Measurements from ENCODE around the gene TRA2B.

TRA2B gene

GRCh38 chr3:185977679-185978040 is 39.8 kb upstream of the TRA2B start:
- no peaks in the 10 kb centered on the region for H3K9me3 ChIP-seq (ENCODE audit: control insufficient read depth, low read length)
- no peak overlapping the region for H3K4me2 ChIP-seq (ENCODE audit: low read length, poor library complexity, severe bottlenecking)
- no peaks in the 10 kb centered on the region for H3K79me1 ChIP-seq (replicated peaks; ENCODE audit: low read length, poor library complexity, severe bottlenecking)
- no peak overlapping the region for H3K14ac ChIP-seq (ENCODE audit: low read length in 2 of 2)
- no peak overlapping the region for H2BK120ac ChIP-seq (ENCODE audit: low read depth, low read length)
- H3K36me3 ChIP-seq (ENCODE audit: control insufficient read depth in 1 of 2, insufficient read depth in 2 of 2, low read depth in 1 of 2, low read length in 2 of 2), result peaks cover 0 to 25% of the 10 kb centered on the region in 2 experiments
- no CpG with 5 or more reads among the region's 3 CpGs for WGBS
- no peak overlapping the region for H3K23ac ChIP-seq (ENCODE audit: low read length in 2 of 2)
- no peak overlapping the region for H2BK12ac ChIP-seq (ENCODE audit: low read length in 2 of 2)
- no peak for DNase-seq
- H3K4me1 ChIP-seq (ENCODE audit: control insufficient read depth, insufficient read depth, low read depth, low read length), result peaks cover 2% of the 10 kb centered on the region
- no peak overlapping the region for H4K8ac ChIP-seq (ENCODE audit: low read length)
- no peak overlapping the region for H2BK5ac ChIP-seq (ENCODE audit: low read depth, low read length, poor library complexity, severe bottlenecking)
- no peak overlapping the region for H3K27ac ChIP-seq (ENCODE audit: low read length, poor library complexity, severe bottlenecking)
- H3K4ac ChIP-seq (ENCODE audit: low read depth in 1 of 2, low read length in 2 of 2), result no peak overlapping the region
- H4K91ac ChIP-seq (ENCODE audit: low read length), result no peak overlapping the region
- no peak overlapping the region for H2BK15ac ChIP-seq (ENCODE audit: low read depth, poor library complexity, severe bottlenecking)
- H2AFZ ChIP-seq (ENCODE audit: low read depth, low read length), result no peak overlapping the region
- no peak overlapping the region for H3K4me3 ChIP-seq (ENCODE audit: insufficient read depth in 1 of 2, low read depth in 1 of 2, low read length in 2 of 2)
- H2AK5ac ChIP-seq (ENCODE audit: low read length, severe bottlenecking), result no peak overlapping the region
- no peak overlapping the region for H3K9ac ChIP-seq (ENCODE audit: low read length)
- H3K27me3 ChIP-seq (ENCODE audit: control insufficient read depth in 1 of 2, insufficient read depth in 1 of 2, low read length in 2 of 2), result peaks cover 0 to 2% of the 10 kb centered on the region in 2 experiments
- no peak overlapping the region for H3K18ac ChIP-seq (ENCODE audit: low read depth in 1 of 2, low read length in 2 of 2)

GRCh38 chr3:185976977-185977678 is 39.3 kb upstream of the TRA2B start:
- no peak overlapping the region for H4K91ac ChIP-seq (ENCODE audit: low read length)
- peak; percentile 70 for DNase-seq
- H2BK5ac ChIP-seq (ENCODE audit: low read depth, low read length, poor library complexity, severe bottlenecking), result no peak overlapping the region
- no peak overlapping the region for H3K9ac ChIP-seq (ENCODE audit: low read length)
- no peak overlapping the region for H3K23ac ChIP-seq (ENCODE audit: low read length in 2 of 2)
- H3K27me3 ChIP-seq (ENCODE audit: control insufficient read depth in 1 of 2, insufficient read depth in 1 of 2, low read length in 2 of 2), result no peaks in the 10 kb centered on the region
- H2BK15ac ChIP-seq (ENCODE audit: low read depth, poor library complexity, severe bottlenecking), result no peak overlapping the region
- peaks cover 0 to 30% of the 10 kb centered on the region in 2 experiments for H3K36me3 ChIP-seq (ENCODE audit: control insufficient read depth in 1 of 2, insufficient read depth in 2 of 2, low read depth in 1 of 2, low read length in 2 of 2)
- no peak overlapping the region for H2AK5ac ChIP-seq (ENCODE audit: low read length, severe bottlenecking)
- no peak overlapping the region for H3K14ac ChIP-seq (ENCODE audit: low read length in 2 of 2)
- no peak overlapping the region for H3K4me3 ChIP-seq (ENCODE audit: insufficient read depth in 1 of 2, low read depth in 1 of 2, low read length in 2 of 2)
- no peak overlapping the region for H3K27ac ChIP-seq (ENCODE audit: low read length, poor library complexity, severe bottlenecking)
- no peaks in the 10 kb centered on the region for H3K9me3 ChIP-seq (ENCODE audit: control insufficient read depth, low read length)
- H2BK12ac ChIP-seq (ENCODE audit: low read length in 2 of 2), result no peak overlapping the region
- no peak overlapping the region for H4K8ac ChIP-seq (ENCODE audit: low read length)
- H3K4me1 ChIP-seq (ENCODE audit: control insufficient read depth, insufficient read depth, low read depth, low read length), result peaks cover 2% of the 10 kb centered on the region
- no peak overlapping the region for H2AFZ ChIP-seq (ENCODE audit: low read depth, low read length)
- H2BK120ac ChIP-seq (ENCODE audit: low read depth, low read length), result no peak overlapping the region
- WGBS, result 100% methylated on average over 2 of the region's 6 CpGs
- no peaks in the 10 kb centered on the region for H3K79me1 ChIP-seq (replicated peaks; ENCODE audit: low read length, poor library complexity, severe bottlenecking)
- H3K4ac ChIP-seq (ENCODE audit: low read depth in 1 of 2, low read length in 2 of 2), result no peak overlapping the region
- no peak overlapping the region for H3K4me2 ChIP-seq (ENCODE audit: low read length, poor library complexity, severe bottlenecking)
- no peak overlapping the region for H3K18ac ChIP-seq (ENCODE audit: low read depth in 1 of 2, low read length in 2 of 2)

- Histone ChIP-seq H2AK5ac (ENCODE audit: low read length, severe bottlenecking) (no peak overlapping the region), H2BK12ac (ENCODE audit: low read length in 2 of 2) (no peak overlapping the region), H3K4me3 (ENCODE audit: insufficient read depth in 1 of 2, low read depth in 1 of 2, low read length in 2 of 2) (no peak overlapping the region), H3K79me1 (replicated peaks; ENCODE audit: low read length, poor library complexity, severe bottlenecking) (no peaks in the 10 kb centered on the region), H2AFZ (ENCODE audit: low read depth, low read length) (no peak overlapping the region), H4K91ac (ENCODE audit: low read length) (no peak overlapping the region), H3K9ac (ENCODE audit: low read length) (no peak overlapping the region), H3K9me3 (ENCODE audit: control insufficient read depth, low read length) (no peaks in the 10 kb centered on the region), H3K4ac (ENCODE audit: low read depth in 1 of 2, low read length in 2 of 2) (no peak overlapping the region), H4K8ac (ENCODE audit: low read length) (no peak overlapping the region), H2BK15ac (ENCODE audit: low read depth, poor library complexity, severe bottlenecking) (no peak overlapping the region), H3K36me3 (ENCODE audit: control insufficient read depth in 1 of 2, insufficient read depth in 2 of 2, low read depth in 1 of 2, low read length in 2 of 2) (peaks cover 0 to 38% of the 10 kb centered on the region in 2 experiments), H3K27me3 (ENCODE audit: control insufficient read depth in 1 of 2, insufficient read depth in 1 of 2, low read length in 2 of 2) (no peaks in the 10 kb centered on the region), H3K14ac (ENCODE audit: low read length in 2 of 2) (no peak overlapping the region), H2BK120ac (ENCODE audit: low read depth, low read length) (no peak overlapping the region), H3K18ac (ENCODE audit: low read depth in 1 of 2, low read length in 2 of 2) (no peak overlapping the region), H3K4me2 (ENCODE audit: low read length, poor library complexity, severe bottlenecking) (no peak overlapping the region), H3K27ac (ENCODE audit: low read length, poor library complexity, severe bottlenecking) (no peak overlapping the region), H3K4me1 (ENCODE audit: control insufficient read depth, insufficient read depth, low read depth, low read length) (peaks cover 2% of the 10 kb centered on the region), H3K23ac (ENCODE audit: low read length in 2 of 2) (no peak overlapping the region), H2BK5ac (ENCODE audit: low read depth, low read length, poor library complexity, severe bottlenecking) (no peak overlapping the region)
- DNase-seq, result no peak
- 100% methylated on average over 1 of the region's 2 CpGs for WGBS
Observed at GRCh38 chr3:185976100-185976499, 38.3 kb upstream of the TRA2B start.

- Histone ChIP-seq H2BK5ac (ENCODE audit: low read depth, low read length, poor library complexity, severe bottlenecking) (no peak overlapping the region), H2BK12ac (ENCODE audit: low read length in 2 of 2) (no peak overlapping the region), H3K36me3 (ENCODE audit: control insufficient read depth in 1 of 2, insufficient read depth in 2 of 2, low read depth in 1 of 2, low read length in 2 of 2) (peaks cover 0 to 31% of the 10 kb centered on the region in 2 experiments), H3K9me3 (ENCODE audit: control insufficient read depth, low read length) (no peaks in the 10 kb centered on the region), H2BK15ac (ENCODE audit: low read depth, poor library complexity, severe bottlenecking) (no peak overlapping the region), H4K91ac (ENCODE audit: low read length) (no peak overlapping the region), H4K8ac (ENCODE audit: low read length) (no peak overlapping the region), H3K4me1 (ENCODE audit: control insufficient read depth, insufficient read depth, low read depth, low read length) (no peaks in the 10 kb centered on the region), H3K79me1 (replicated peaks; ENCODE audit: low read length, poor library complexity, severe bottlenecking) (no peaks in the 10 kb centered on the region), H3K23ac (ENCODE audit: low read length in 2 of 2) (no peak overlapping the region), H3K27ac (ENCODE audit: low read length, poor library complexity, severe bottlenecking) (no peak overlapping the region), H3K9ac (ENCODE audit: low read length) (no peak overlapping the region), H3K14ac (ENCODE audit: low read length in 2 of 2) (no peak overlapping the region), H3K4me3 (ENCODE audit: insufficient read depth in 1 of 2, low read depth in 1 of 2, low read length in 2 of 2) (no peak overlapping the region), H2AK5ac (ENCODE audit: low read length, severe bottlenecking) (no peak overlapping the region), H3K18ac (ENCODE audit: low read depth in 1 of 2, low read length in 2 of 2) (no peak overlapping the region), H3K4ac (ENCODE audit: low read depth in 1 of 2, low read length in 2 of 2) (no peak overlapping the region), H3K27me3 (ENCODE audit: control insufficient read depth in 1 of 2, insufficient read depth in 1 of 2, low read length in 2 of 2) (no peaks in the 10 kb centered on the region), H2BK120ac (ENCODE audit: low read depth, low read length) (no peak overlapping the region), H3K4me2 (ENCODE audit: low read length, poor library complexity, severe bottlenecking) (no peak overlapping the region), H2AFZ (ENCODE audit: low read depth, low read length) (no peak overlapping the region)
- DNase-seq, result no peak
- WGBS, result 97% methylated on average over 18 of the region's 18 CpGs
Observed at GRCh38 chr3:185971579-185971978, 33.8 kb upstream of the TRA2B start.
